Smooth muscle cell (in vitro differentiated cells): ENCODE results near the gene SVEP1. TPM values are rescaled to one million over a fixed set of nuclear protein-coding genes. Genes with fewer than 3 reads are reported as not detected.

ENCODE experiments used
- DNase-seq: peaks from one replicate; lab custom pipeline; 2025; ENCODE audit not compliant: unreplicated experiment; lab: John Stamatoyannopoulos, UW
- H2AFZ ChIP-seq: fragments of 200-600 bp; sonication (generic); 2 replicates; pipeline ENCODE4 v1.6.0; 2016; ENCODE audit warnings: antibody characterized with exemption, low read depth, mild to moderate bottlenecking
- H3F3A ChIP-seq: fragments of 200-600 bp; sonication (generic); 2 replicates; pipeline ENCODE4 v1.6.0; 2017; ENCODE audit warnings: antibody characterized with exemption, low read depth
- H3K27ac ChIP-seq: fragments of 200-600 bp; sonication (generic); 2 replicates; pipeline ENCODE4 v1.5.1; 2016; ENCODE audit warnings: low read depth, mild to moderate bottlenecking
- H3K27me3 ChIP-seq: fragments of 200-600 bp; sonication (generic); 2 replicates; pipeline ENCODE4 v1.6.1; 2016; ENCODE audit warnings: low read depth, mild to moderate bottlenecking
- H3K36me3 ChIP-seq: fragments of 200-600 bp; sonication (generic); 2 replicates; pipeline ENCODE4 v1.5.1; 2016; ENCODE audit warnings: low read depth
- H3K4me1 ChIP-seq: fragments of 200-600 bp; sonication (generic); 2 replicates; pipeline ENCODE4 v1.5.1; 2016; ENCODE audit warnings: low read depth
- H3K4me2 ChIP-seq: fragments of 200-600 bp; sonication (generic); 2 replicates; pipeline ENCODE4 v1.6.0; 2016; ENCODE audit warnings: mild to moderate bottlenecking
- H3K4me3 ChIP-seq: fragments of 200-600 bp; sonication (generic); 2 replicates; pipeline ENCODE4 v1.5.1; 2016; ENCODE audit warnings: mild to moderate bottlenecking
- H3K79me2 ChIP-seq: fragments of 200-600 bp; sonication (generic); 2 replicates; pipeline ENCODE4 v1.6.0; 2016; ENCODE audit warnings: low read depth, mild to moderate bottlenecking
- H3K9ac ChIP-seq: fragments of 200-600 bp; sonication (generic); 2 replicates; pipeline ENCODE4 v1.6.0; 2016; ENCODE audit warnings: low read depth
- H3K9me3 ChIP-seq: fragments of 200-600 bp; sonication (generic); replicated peaks from 2 replicates; pipeline ENCODE4 v1.5.1; 2016; ENCODE audit warnings: low read depth
- H4K20me1 ChIP-seq: fragments of 200-600 bp; sonication (generic); 2 replicates; pipeline ENCODE4 v1.6.0; 2016; ENCODE audit warnings: low read depth
- CTCF ChIP-seq: fragments of 200-600 bp; sonication (generic); IDR thresholded peaks from 2 replicates; pipeline ENCODE4 v1.5.1; 2017; ENCODE audit warnings: borderline replicate concordance, mild to moderate bottlenecking, antibody characterized with exemption; ENCODE audit not compliant: insufficient read depth, poor library complexity, severe bottlenecking
- WGBS: methylation state at CpG from one replicate; pipeline ENCODE4 v1.1.7; 2016; ENCODE audit warnings: low lambda C conversion rate; 5-methylcytosine and 5-hydroxymethylcytosine counted together
- polyA plus RNA-seq: library from polyadenylated mRNA; unstranded; fragments of >200 nt; fragmentation: Nextera tagmentation; extraction: Ambion mirVana; gene quantifications from 2 replicates; pipeline ENCODE4 v1.2.1, GENCODE V29; 2016
- total RNA-seq: library from RNA; depleted of rRNA; stranded (reverse); fragments of >200 nt; gene quantifications from 2 replicates; pipeline ENCODE4 v1.2.3, GENCODE V29; 2014

Gene SVEP1
- total and polyA plus RNA-seq, 2 experiments from 2014 or later, result 6.4 to 14.8 TPM

- 95% methylated on average over 2 of the region's 2 CpGs for WGBS
- no peaks in the 10 kb centered on the region for H3K27me3 ChIP-seq
- no peak overlapping the region for H3K4me3 ChIP-seq
- TF ChIP-seq CTCF, result no peak
- no peak for DNase-seq
- no peak overlapping the region for H3K9ac ChIP-seq
- no peaks in the 10 kb centered on the region for H3F3A ChIP-seq
- H2AFZ ChIP-seq, result no peak overlapping the region
- no peaks in the 10 kb centered on the region for H4K20me1 ChIP-seq
- no peaks in the 10 kb centered on the region for H3K4me1 ChIP-seq
- H3K36me3 ChIP-seq, result peaks cover 6% of the 10 kb centered on the region
- no peak overlapping the region for H3K4me2 ChIP-seq
- no peaks in the 10 kb centered on the region for H3K9me3 ChIP-seq
- H3K27ac ChIP-seq, result no peak overlapping the region
- no peaks in the 10 kb centered on the region for H3K79me2 ChIP-seq
These were observed 187.6 kb downstream of the SVEP1 start for GRCh38 chr9:110391826-110392485.

GRCh38 chr9:110389148-110389750 is 190.3 kb downstream of the SVEP1 start:
- no peak overlapping the region for H3K27ac ChIP-seq
- no peaks in the 10 kb centered on the region for H3K9me3 ChIP-seq
- H3K4me2 ChIP-seq, result no peak overlapping the region
- no peak overlapping the region for H3K4me3 ChIP-seq
- DNase-seq, result no peak
- no peaks in the 10 kb centered on the region for H4K20me1 ChIP-seq
- H3K27me3 ChIP-seq, result no peaks in the 10 kb centered on the region
- no peaks in the 10 kb centered on the region for H3F3A ChIP-seq
- no peak for TF ChIP-seq CTCF
- WGBS, result 96% methylated on average over 3 of the region's 3 CpGs
- H3K4me1 ChIP-seq, result no peaks in the 10 kb centered on the region
- H3K36me3 ChIP-seq, result peaks cover 10% of the 10 kb centered on the region
- no peak overlapping the region for H3K9ac ChIP-seq
- H3K79me2 ChIP-seq, result no peaks in the 10 kb centered on the region
- H2AFZ ChIP-seq, result no peak overlapping the region

GRCh38 chr9:110383491-110383890 is 196.1 kb downstream of the SVEP1 start:
- no peaks in the 10 kb centered on the region for H3F3A ChIP-seq
- no peaks in the 10 kb centered on the region for H3K4me1 ChIP-seq
- no peaks in the 10 kb centered on the region for H3K27me3 ChIP-seq
- H3K4me3 ChIP-seq, result no peak overlapping the region
- H3K4me2 ChIP-seq, result no peak overlapping the region
- no peak overlapping the region for H2AFZ ChIP-seq
- H3K9me3 ChIP-seq, result no peaks in the 10 kb centered on the region
- TF ChIP-seq CTCF, result no peak
- H3K9ac ChIP-seq, result no peak overlapping the region
- H3K36me3 ChIP-seq, result peaks cover 3% of the 10 kb centered on the region
- WGBS, result 95% methylated on average over 6 of the region's 6 CpGs
- H3K27ac ChIP-seq, result no peak overlapping the region
- no peaks in the 10 kb centered on the region for H4K20me1 ChIP-seq
- no peak for DNase-seq
- no peaks in the 10 kb centered on the region for H3K79me2 ChIP-seq

- DNase-seq, result no peak
- H3K4me3 ChIP-seq, result no peak overlapping the region
- no peak overlapping the region for H3K27ac ChIP-seq
- no peaks in the 10 kb centered on the region for H3K9me3 ChIP-seq
- no peak overlapping the region for H3K4me2 ChIP-seq
- H3K4me1 ChIP-seq, result no peaks in the 10 kb centered on the region
- no peak overlapping the region for H3K9ac ChIP-seq
- no peaks in the 10 kb centered on the region for H3F3A ChIP-seq
- no peak overlapping the region for H2AFZ ChIP-seq
- 82% methylated on average over 4 of the region's 4 CpGs for WGBS
- TF ChIP-seq CTCF, result no peak
- H4K20me1 ChIP-seq, result no peaks in the 10 kb centered on the region
- no peaks in the 10 kb centered on the region for H3K79me2 ChIP-seq
- peaks cover 3% of the 10 kb centered on the region for H3K36me3 ChIP-seq
- H3K27me3 ChIP-seq, result no peaks in the 10 kb centered on the region
These were observed 196.8 kb downstream of the SVEP1 start for GRCh38 chr9:110382731-110383130.
